Memory B cell (primary cell): Measurements from ENCODE around the gene PF4V1.

Source experiments
- ATAC-seq: fragments of 150-1000 bp; cut with Tn5 transposase; 2 replicates; pipeline ENCODE4 v1.10.0; 2021; ENCODE audit warnings: low read depth, mild to moderate bottlenecking, moderate library complexity
- DNase-seq, 2 donors: peaks; one replicate each; pipeline ENCODE4 v3.0.0; 2022; ENCODE audit warnings: low spot score in 2 of 2
- H3K27ac Mint-ChIP-seq: one replicate; pipeline ENCODE4 v1.8.0; 2022; ENCODE audit warnings: mild to moderate bottlenecking, moderate library complexity, mixed read lengths
- H3K27me3 Mint-ChIP-seq: one replicate; pipeline ENCODE4 v1.8.0; 2022; ENCODE audit warnings: mixed read lengths
- H3K36me3 Mint-ChIP-seq: one replicate; pipeline ENCODE4 v1.8.0; 2022; ENCODE audit warnings: mild to moderate bottlenecking, mixed read lengths
- H3K4me1 Mint-ChIP-seq: one replicate; pipeline ENCODE4 v1.8.0; 2022; ENCODE audit warnings: mixed read lengths
- H3K4me3 Mint-ChIP-seq: one replicate; pipeline ENCODE4 v1.8.0; 2022; ENCODE audit warnings: mild to moderate bottlenecking, moderate library complexity, mixed read lengths
- H3K9me3 Mint-ChIP-seq: one replicate; pipeline ENCODE4 v1.8.0; 2022; ENCODE audit warnings: mixed read lengths

The PF4V1 gene

GRCh38 chr4:73853718-73854473 lies 800 bp downstream of the PF4V1 start:
- Mint-ChIP-seq H3K36me3 (no peaks in the 10 kb centered on the region), H3K27ac (no peak overlapping the region), H3K4me3 (no peak overlapping the region), H3K4me1 (no peaks in the 10 kb centered on the region), H3K9me3 (no peaks in the 10 kb centered on the region), H3K27me3 (peaks cover 4% of the 10 kb centered on the region)
- no peak for ATAC-seq
- no peak for DNase-seq

- no peak overlapping the region for H3K4me3 Mint-ChIP-seq
- ATAC-seq (no peak), DNase-seq (no peak)
- H3K9me3 Mint-ChIP-seq: no peaks in the 10 kb centered on the region
- no peak overlapping the region for H3K27ac Mint-ChIP-seq
- peaks cover 5% of the 10 kb centered on the region for H3K27me3 Mint-ChIP-seq
- no peaks in the 10 kb centered on the region for H3K36me3 Mint-ChIP-seq
- H3K4me1 Mint-ChIP-seq: no peaks in the 10 kb centered on the region
These were observed 2.3 kb downstream of the PF4V1 start for GRCh38 chr4:73855406-73855805.

- ATAC-seq (no peak), DNase-seq (no peak)
- H3K9me3 Mint-ChIP-seq: no peaks in the 10 kb centered on the region
- H3K36me3 Mint-ChIP-seq: no peaks in the 10 kb centered on the region
- H3K4me3 Mint-ChIP-seq: no peak overlapping the region
- peaks cover 5% of the 10 kb centered on the region for H3K27me3 Mint-ChIP-seq
- no peak overlapping the region for H3K27ac Mint-ChIP-seq
- no peaks in the 10 kb centered on the region for H3K4me1 Mint-ChIP-seq
These were observed 3.4 kb downstream of the PF4V1 start for GRCh38 chr4:73856518-73856917.

- peaks cover 2% of the 10 kb centered on the region for H3K27me3 Mint-ChIP-seq
- H3K4me1 Mint-ChIP-seq: no peaks in the 10 kb centered on the region
- ATAC-seq: no peak
- no peaks in the 10 kb centered on the region for H3K9me3 Mint-ChIP-seq
- DNase-seq: no peak
- H3K4me3 Mint-ChIP-seq: no peak overlapping the region
- no peak overlapping the region for H3K27ac Mint-ChIP-seq
- H3K36me3 Mint-ChIP-seq: no peaks in the 10 kb centered on the region
These were observed 6.6 kb downstream of the PF4V1 start for GRCh38 chr4:73859614-73860088.

- no peak overlapping the region for H3K4me3 Mint-ChIP-seq
- H3K4me1 Mint-ChIP-seq: no peaks in the 10 kb centered on the region
- H3K27me3 Mint-ChIP-seq: peaks cover 2% of the 10 kb centered on the region
- no peaks in the 10 kb centered on the region for H3K36me3 Mint-ChIP-seq
- H3K27ac Mint-ChIP-seq: no peak overlapping the region
- no peaks in the 10 kb centered on the region for H3K9me3 Mint-ChIP-seq
- ATAC-seq (no peak), DNase-seq (no peak)
These were observed 7.1 kb downstream of the PF4V1 start for GRCh38 chr4:73860181-73860580.

- no peaks in the 10 kb centered on the region for H3K9me3 Mint-ChIP-seq
- peaks cover 2% of the 10 kb centered on the region for H3K27me3 Mint-ChIP-seq
- H3K36me3 Mint-ChIP-seq: no peaks in the 10 kb centered on the region
- no peak overlapping the region for H3K27ac Mint-ChIP-seq
- DNase-seq (no peak), ATAC-seq (no peak)
- no peak overlapping the region for H3K4me3 Mint-ChIP-seq
- H3K4me1 Mint-ChIP-seq: no peaks in the 10 kb centered on the region
These were observed 7.8 kb downstream of the PF4V1 start for GRCh38 chr4:73860917-73861316.

DNA sequence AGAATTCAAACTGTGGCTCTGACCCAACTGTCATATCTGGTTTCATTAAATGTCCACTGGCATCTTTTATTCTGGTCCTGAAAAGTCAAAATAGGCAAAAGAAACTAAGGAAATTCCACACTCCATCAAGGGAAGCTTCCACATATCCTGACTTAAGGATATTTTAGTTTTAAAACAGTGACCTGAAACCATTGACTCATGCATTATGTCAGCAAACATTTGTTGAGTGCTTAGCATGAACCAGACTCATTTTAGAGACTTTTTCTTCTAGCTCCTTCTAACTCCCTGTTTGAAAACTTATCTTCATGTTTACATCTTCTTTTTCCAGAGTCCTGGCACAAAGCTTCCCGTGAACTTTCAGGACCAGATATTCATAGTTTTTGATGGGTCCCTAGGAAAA lies 9.2 kb downstream of the PF4V1 start:
- Mint-ChIP-seq H3K4me1 (no peaks in the 10 kb centered on the region), H3K27me3 (peaks cover 2% of the 10 kb centered on the region), H3K27ac (no peak overlapping the region), H3K36me3 (no peaks in the 10 kb centered on the region), H3K9me3 (no peaks in the 10 kb centered on the region), H3K4me3 (no peak overlapping the region)
- DNase-seq (no peak), ATAC-seq (no peak)

DNA sequence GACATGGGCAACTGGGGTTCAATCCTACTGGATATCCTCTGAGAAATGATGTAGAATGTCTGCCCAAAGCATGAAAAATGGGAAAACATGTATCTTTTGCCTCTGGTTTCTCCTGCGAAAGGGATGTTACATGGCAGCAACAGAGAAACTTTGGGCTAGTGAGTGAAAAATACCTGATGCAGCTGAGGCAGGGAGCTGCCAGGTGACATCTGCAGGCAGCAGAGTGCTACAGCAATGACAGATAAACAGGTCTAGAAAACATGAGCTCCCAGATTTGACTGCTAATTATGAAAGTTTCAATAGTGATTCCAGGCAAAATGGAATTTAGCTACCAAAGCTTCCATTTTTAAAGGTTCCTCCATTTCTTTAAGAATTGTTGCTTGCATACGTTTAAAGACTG lies 11.3 kb downstream of the PF4V1 start:
- ATAC-seq (no peak), DNase-seq (no peak)
- no peak overlapping the region for H3K27ac Mint-ChIP-seq

DNA sequence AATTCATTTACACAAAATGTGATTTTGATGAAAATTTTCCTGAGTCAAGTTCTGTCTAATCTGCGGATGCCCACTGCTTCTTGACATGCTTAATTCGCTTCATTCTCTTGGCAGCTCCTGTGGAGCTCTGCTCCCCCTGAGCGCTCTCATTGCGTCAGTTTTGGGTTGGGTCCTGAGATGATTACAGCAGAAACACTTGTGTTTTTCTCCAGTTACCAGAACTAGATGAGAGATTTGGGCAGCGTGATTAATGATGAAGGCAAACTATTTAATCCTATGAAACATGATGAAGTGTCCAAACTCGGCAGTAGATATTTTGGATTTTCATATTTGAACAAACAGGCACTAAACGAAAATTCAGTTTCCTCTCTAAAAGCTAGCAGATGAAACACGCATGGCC lies 11.9 kb downstream of the PF4V1 start:
- Mint-ChIP-seq H3K27ac (no peak overlapping the region), H3K4me3 (no peak overlapping the region), H3K27me3 (peaks cover 5% of the 10 kb centered on the region), H3K4me1 (no peaks in the 10 kb centered on the region), H3K36me3 (no peaks in the 10 kb centered on the region), H3K9me3 (no peaks in the 10 kb centered on the region)
- DNase-seq: no peak
- ATAC-seq: no peak

More for the DNA sequence above, 11.3 kb downstream of the PF4V1 start:
- H3K27me3 Mint-ChIP-seq: peaks cover 2% of the 10 kb centered on the region
- no peaks in the 10 kb centered on the region for H3K9me3 Mint-ChIP-seq
- no peak overlapping the region for H3K4me3 Mint-ChIP-seq
- H3K4me1 Mint-ChIP-seq: no peaks in the 10 kb centered on the region
- H3K36me3 Mint-ChIP-seq: no peaks in the 10 kb centered on the region

DNA sequence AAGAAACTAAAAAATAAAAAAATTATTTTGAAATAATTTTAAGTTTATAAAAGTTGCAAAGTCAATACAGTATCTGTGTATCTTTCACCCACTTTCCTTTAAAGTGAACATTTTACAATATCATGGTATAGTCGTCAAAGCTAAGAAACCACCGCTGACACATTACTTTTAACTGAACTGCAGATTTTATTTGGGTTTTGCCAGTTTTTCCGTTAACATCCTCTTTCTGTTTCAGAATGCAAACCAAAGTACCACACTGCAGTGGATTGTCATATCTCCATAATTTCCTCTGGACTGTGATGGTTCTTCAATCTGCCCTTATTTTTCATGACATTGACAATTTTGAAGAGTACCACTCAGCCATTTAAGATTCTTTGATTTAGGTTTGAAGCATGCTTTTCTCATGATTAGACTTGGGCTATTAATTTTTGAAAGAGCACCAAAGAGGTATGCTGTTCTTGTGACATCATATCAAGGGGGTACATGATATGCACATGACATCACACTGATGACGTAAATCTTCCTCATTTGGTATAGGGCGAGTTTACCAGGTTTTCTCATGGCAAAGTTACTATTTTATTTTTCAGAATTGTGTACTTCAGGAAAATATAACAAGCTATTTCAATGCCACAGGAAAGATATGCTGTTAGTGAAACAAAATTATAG lies 12.5 kb downstream of the PF4V1 start:
- Mint-ChIP-seq H3K4me3 (no peak overlapping the region), H3K27me3 (peaks cover 4% of the 10 kb centered on the region)
- ATAC-seq: no peak

DNA sequence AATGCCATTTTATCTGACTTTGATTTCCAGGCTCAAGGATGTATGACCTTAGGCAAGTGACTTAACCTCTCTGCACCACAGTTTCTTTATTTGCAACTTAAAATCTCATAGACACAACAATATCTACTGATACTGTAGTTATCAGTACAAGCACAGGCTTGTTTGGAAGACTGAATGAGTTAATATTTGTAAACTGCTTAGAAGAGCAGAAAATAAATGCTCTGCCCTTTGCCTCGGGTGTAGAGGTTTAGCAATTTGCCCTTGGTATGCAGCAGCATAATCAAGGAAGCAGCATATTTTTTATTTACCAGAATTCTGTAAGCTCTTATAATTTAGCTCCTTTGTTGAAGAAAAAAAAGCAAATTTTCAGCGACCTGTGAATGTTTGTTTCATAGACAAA lies 13.2 kb downstream of the PF4V1 start:
- Mint-ChIP-seq H3K4me1 (no peaks in the 10 kb centered on the region), H3K27ac (no peak overlapping the region), H3K27me3 (peaks cover 4% of the 10 kb centered on the region), H3K4me3 (no peak overlapping the region), H3K36me3 (no peaks in the 10 kb centered on the region), H3K9me3 (no peaks in the 10 kb centered on the region)
- no peak for ATAC-seq
- DNase-seq: no peak

More for the DNA sequence above, 12.5 kb downstream of the PF4V1 start:
- H3K9me3 Mint-ChIP-seq: no peaks in the 10 kb centered on the region
- H3K27ac Mint-ChIP-seq: no peak overlapping the region
- no peaks in the 10 kb centered on the region for H3K36me3 Mint-ChIP-seq
- DNase-seq: no peak
- no peaks in the 10 kb centered on the region for H3K4me1 Mint-ChIP-seq

DNA sequence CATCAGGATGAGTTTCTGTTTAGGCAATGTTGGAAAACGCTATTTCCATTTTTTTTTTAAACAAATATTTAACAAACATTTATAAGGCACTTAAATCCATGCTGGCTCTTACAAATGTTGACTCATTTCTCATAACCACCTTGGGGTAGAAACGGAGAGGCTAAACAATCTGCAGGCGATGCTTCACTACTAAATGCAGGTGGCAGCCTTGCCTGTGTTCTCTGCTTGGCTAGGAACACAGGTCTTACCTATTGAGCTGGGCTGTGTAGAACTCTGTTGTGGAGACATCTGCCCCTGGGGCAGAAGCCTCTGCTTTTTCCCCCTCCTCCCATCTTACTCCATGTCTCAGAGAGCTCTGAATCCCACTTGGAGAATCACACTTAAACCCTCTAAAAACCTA lies 14.7 kb downstream of the PF4V1 start:
- H3K36me3 Mint-ChIP-seq: no peaks in the 10 kb centered on the region
- H3K4me1 Mint-ChIP-seq: no peaks in the 10 kb centered on the region
- H3K27me3 Mint-ChIP-seq: peaks cover 4% of the 10 kb centered on the region
- H3K27ac Mint-ChIP-seq: no peak overlapping the region
- H3K4me3 Mint-ChIP-seq: no peak overlapping the region
- ATAC-seq (no peak), DNase-seq (no peak)
- H3K9me3 Mint-ChIP-seq: no peaks in the 10 kb centered on the region

- H3K36me3 Mint-ChIP-seq: no peaks in the 10 kb centered on the region
- H3K4me1 Mint-ChIP-seq: no peaks in the 10 kb centered on the region
- no peak overlapping the region for H3K4me3 Mint-ChIP-seq
- ATAC-seq: no peak
- H3K9me3 Mint-ChIP-seq: no peaks in the 10 kb centered on the region
- peaks cover 4% of the 10 kb centered on the region for H3K27me3 Mint-ChIP-seq
- no peak for DNase-seq
- H3K27ac Mint-ChIP-seq: no peak overlapping the region
These were observed 15.4 kb downstream of the PF4V1 start for GRCh38 chr4:73868206-73869129.
